Vagina (tissue), 2 donors: ENCODE data around the gene LTBR. TPM values are rescaled to one million over a fixed set of nuclear protein-coding genes. Genes with fewer than 3 reads are reported as not detected.

Experiments
- DNase-seq, 2 donors: peaks; one replicate each; pipeline ENCODE4 v3.0.0-alpha.2; 2017; ENCODE audit errors: extremely low spot score in 2 of 2
- H3K27ac ChIP-seq: fragments of 200-600 bp; sonication (generic); one replicate; pipeline ENCODE4 v1.5.1; 2019
- H3K27me3 ChIP-seq: fragments of 200-600 bp; sonication (generic); one replicate; pipeline ENCODE4 v1.5.1; 2019
- H3K36me3 ChIP-seq, 2 donors: fragments of 200-600 bp; sonication (generic); one replicate each; pipeline ENCODE4 v1.5.1; 2017 to 2019
- H3K4me1 ChIP-seq: fragments of 200-600 bp; sonication (generic); one replicate; pipeline ENCODE4 v1.5.1; 2019
- H3K4me3 ChIP-seq, 2 donors: fragments of 200-600 bp; sonication (generic); 1 replicate in 1 of 2; 2 replicates in 1 of 2; pipeline ENCODE4 v1.5.1; 2016 to 2019
- H3K9me3 ChIP-seq: fragments of 200-600 bp; sonication (generic); one replicate; pipeline ENCODE4 v1.5.1; 2019
- POLR2A ChIP-seq, 2 donors: fragments of 450-650 bp; IDR thresholded peaks; one replicate each; pipeline ENCODE4 v1.6.1; 2017; ENCODE audit warnings: antibody characterized with exemption in 2 of 2, mild to moderate bottlenecking in 2 of 2, moderate library complexity in 2 of 2
- POLR2AphosphoS5 ChIP-seq, 2 donors: sonication (generic); formaldehyde crosslinking; IDR thresholded peaks; one replicate each; pipeline ENCODE4 v1.9.0; 2017; ENCODE audit warnings: antibody characterized with exemption in 2 of 2, mild to moderate bottlenecking in 2 of 2, low read depth in 1 of 2; ENCODE audit not compliant: insufficient read depth in 1 of 2
- intact Hi-C: fragments of 100-400 bp; cut with DNase I; formaldehyde crosslinking; loops from one replicate; pipeline ENCODE4 v1.15.1; 2023
- total RNA-seq: library from RNA; depleted of rRNA; stranded (reverse); fragments of >200 nt; gene quantifications from one replicate; pipeline ENCODE4 v1.2.3, GENCODE V29; 2016
- TF ChIP-seq, protein P1 (sequence below), 3 experiments: fragments of 450-650 bp in 2 of 3; fragments of 200-600 bp in 1 of 3; sonication (generic) in 1 of 3; IDR thresholded peaks; one replicate each; pipeline ENCODE4 v1.5.1; 2017 to 2019; ENCODE audit warnings: antibody characterized with exemption in 3 of 3, mild to moderate bottlenecking in 2 of 3, moderate library complexity in 2 of 3

The LTBR gene
- total RNA-seq, 1 donor from 2014 or later: 146 TPM

DNA sequence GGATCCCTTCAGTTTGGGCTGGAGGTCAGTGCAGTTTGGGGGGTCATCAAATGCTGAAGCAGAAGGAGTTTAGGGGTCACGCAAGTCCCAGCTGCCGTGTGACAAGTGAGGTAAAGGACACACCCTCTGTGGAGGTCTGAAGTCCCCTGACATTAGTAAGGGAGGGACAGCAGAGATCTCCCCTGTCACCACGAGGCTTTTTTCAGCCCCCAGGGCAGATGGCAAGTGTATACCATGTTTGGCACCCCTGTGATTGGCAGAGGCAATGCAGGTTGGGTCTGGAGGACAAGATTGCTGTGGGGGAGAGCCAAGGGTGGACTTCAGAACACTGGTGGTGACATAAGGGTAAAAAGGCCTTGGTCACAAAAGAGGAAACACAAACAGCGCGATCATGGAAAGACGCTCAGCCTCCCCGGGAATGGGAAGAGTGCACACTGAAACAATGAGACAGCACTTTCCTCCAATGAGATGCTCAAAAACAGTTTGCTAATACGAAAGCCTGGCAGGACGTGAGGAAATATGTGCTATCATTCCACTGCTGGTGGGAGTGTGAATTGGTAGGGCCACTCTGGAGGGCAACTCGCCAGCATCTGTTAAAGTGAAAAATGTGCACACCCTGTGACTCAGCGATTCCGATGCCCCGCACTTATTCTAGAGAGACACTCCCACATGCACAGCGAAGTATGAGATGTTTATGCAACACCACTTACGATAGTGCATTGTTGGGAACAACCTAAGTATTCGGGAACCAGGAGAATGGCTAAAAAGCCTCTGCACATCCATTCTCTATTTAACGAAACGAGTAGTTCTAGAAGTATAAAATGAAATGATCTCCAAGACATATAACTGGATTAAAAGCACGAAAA, 46.4 kb downstream of the LTBR start:
- Histone ChIP-seq H3K4me1 (peaks cover 16% of the 10 kb centered on the region), H3K27me3 (no peaks in the 10 kb centered on the region), H3K27ac (peak overlapping the region; percentile 89), H3K36me3 (no peaks in the 10 kb centered on the region), H3K4me3 (peak overlapping the region; percentile 34 to 37), H3K9me3 (no peaks in the 10 kb centered on the region)
- peak in 1 of 2 donors; percentile 98 for DNase-seq
- intact Hi-C loops: loop anchor here (2.0 kb wide), 1 partner anchor 20 kb away; no protein-coding TSS in a partner anchor
- TF ChIP-seq POLR2AphosphoS5 (IDR thresholded peaks at IDR 0.05; ENCODE audit: insufficient read depth in 1 of 2, low read depth in 1 of 2): peak; percentile 48 to 88
- TF ChIP-seq, protein P1, sequence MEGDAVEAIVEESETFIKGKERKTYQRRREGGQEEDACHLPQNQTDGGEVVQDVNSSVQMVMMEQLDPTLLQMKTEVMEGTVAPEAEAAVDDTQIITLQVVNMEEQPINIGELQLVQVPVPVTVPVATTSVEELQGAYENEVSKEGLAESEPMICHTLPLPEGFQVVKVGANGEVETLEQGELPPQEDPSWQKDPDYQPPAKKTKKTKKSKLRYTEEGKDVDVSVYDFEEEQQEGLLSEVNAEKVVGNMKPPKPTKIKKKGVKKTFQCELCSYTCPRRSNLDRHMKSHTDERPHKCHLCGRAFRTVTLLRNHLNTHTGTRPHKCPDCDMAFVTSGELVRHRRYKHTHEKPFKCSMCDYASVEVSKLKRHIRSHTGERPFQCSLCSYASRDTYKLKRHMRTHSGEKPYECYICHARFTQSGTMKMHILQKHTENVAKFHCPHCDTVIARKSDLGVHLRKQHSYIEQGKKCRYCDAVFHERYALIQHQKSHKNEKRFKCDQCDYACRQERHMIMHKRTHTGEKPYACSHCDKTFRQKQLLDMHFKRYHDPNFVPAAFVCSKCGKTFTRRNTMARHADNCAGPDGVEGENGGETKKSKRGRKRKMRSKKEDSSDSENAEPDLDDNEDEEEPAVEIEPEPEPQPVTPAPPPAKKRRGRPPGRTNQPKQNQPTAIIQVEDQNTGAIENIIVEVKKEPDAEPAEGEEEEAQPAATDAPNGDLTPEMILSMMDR (IDR thresholded peaks at IDR 0.05): peak in 1 of 3 experiments; percentile 13
- no peak for TF ChIP-seq POLR2A (IDR thresholded peaks at IDR 0.05)

DNA sequence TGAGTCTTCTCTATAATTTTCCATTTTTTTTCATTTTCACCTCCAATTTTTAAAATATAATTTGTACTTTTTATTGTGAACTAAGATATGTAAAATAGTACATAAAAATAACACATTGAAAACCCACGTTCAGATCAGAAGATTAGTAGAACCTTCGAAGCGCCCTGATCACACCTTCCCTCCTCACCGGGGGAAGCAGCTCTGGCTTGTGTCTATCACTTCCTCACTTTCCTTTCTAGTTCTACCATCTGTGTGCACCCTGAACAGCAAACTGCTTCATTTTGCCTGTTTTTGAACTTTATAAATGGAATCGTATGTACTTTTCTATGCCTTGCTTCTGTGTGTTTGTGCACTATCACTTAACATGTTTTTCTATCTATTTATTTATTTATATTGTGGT, 49.0 kb downstream of the LTBR start:
- H3K36me3 ChIP-seq: no peaks in the 10 kb centered on the region
- H3K9me3 ChIP-seq: no peaks in the 10 kb centered on the region
- peaks cover 16% of the 10 kb centered on the region for H3K4me1 ChIP-seq
- DNase-seq: no peak
- TF ChIP-seq POLR2A (IDR thresholded peaks at IDR 0.05): no peak
- TF ChIP-seq, protein P1 (IDR thresholded peaks at IDR 0.05): no peak
- no peak for TF ChIP-seq POLR2AphosphoS5 (IDR thresholded peaks at IDR 0.05; ENCODE audit: insufficient read depth in 1 of 2, low read depth in 1 of 2)
- H3K27me3 ChIP-seq: no peaks in the 10 kb centered on the region
- H3K27ac ChIP-seq: no peak overlapping the region
- intact Hi-C loops: no loop called here
- no peak overlapping the region for H3K4me3 ChIP-seq

DNA sequence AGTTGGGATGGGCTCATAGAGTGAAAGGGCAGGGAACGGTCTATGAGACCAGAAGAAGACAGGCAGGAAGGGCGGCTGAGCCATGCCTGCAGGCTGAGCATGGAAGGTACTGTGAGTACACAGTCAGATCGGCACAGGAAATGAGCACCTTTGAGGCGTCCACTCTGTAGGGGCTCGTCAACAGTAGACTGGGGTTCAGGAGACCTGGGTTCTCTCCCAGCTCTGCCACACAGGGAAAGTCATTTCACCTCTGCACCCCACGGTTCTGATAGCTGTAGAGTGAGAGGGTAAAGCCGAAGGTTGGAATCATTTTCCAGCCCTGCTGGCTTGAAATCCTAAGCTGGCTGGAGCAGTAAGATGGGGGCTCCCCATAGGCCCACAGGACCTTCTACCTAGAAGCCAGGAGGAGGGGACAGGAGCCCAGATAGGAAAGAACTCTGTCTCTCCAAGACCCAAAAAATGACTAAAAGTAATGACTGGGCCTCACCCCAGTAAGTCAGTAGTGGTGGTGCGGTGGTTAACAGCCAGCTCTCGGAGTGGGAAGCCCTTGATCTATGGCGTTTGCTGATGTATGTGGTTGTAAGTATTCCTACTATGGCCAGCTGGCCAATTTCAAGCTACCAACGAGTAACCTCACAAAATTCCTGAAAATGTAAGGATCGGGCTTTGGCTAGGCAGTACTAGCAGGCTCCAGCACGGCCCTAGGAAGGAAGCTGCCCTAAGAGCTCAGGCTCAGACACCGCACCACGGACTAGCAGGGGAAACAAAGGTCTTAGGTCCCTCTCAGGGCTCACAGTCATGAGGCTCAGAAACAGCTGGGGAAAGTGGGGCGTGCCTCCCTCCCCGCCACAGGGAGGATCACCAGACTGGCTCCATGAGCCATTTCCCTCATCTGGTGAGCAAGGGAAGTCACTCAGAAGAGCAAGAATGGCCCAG, 50.5 kb downstream of the LTBR start:
- no peak for DNase-seq
- intact Hi-C loops: no loop called here
- H3K4me1 ChIP-seq: peaks cover 16% of the 10 kb centered on the region

DNA sequence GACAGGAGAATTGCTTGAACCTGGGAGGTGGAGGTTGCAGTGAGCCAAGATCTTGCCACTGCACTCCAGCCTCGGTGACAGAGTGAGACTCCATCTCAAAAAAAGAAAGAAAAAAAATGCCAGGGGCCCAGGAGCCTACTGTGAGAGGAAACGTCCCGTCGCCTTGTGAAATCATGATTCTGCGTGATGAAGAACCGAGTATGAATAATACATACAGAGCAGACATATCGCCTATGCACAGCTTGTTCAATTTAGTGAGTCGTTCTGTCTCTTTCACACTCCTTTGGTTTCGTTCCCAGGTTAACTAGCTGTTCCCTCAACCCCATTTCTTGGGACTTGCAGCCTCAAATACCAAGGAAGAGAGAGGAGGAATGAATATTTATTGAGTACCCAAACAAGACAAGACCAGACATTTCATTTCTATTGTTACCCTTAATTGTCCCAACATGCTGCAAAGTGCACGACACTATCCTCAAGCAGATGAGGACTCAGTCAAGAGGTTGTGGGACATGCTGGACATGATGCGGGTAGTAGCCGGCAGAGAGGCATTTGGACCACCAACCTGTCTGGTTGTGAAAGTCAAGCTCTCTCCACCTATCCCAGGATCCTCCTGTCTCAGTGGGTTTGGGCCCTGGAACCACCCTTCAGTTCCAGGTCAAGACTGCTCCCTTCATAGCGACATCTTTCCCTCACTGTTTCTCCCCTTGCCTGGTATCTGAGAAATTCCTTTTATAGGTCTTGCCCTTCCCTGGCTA, 52.2 kb downstream of the LTBR start:
- DNase-seq: no peak
- Histone ChIP-seq H3K27me3 (no peaks in the 10 kb centered on the region), H3K4me3 (no peak overlapping the region), H3K4me1 (peaks cover 5% of the 10 kb centered on the region), H3K27ac (no peak overlapping the region), H3K9me3 (no peaks in the 10 kb centered on the region), H3K36me3 (no peaks in the 10 kb centered on the region)
- intact Hi-C loops: no loop called here
- TF ChIP-seq POLR2AphosphoS5 (IDR thresholded peaks at IDR 0.05; ENCODE audit: insufficient read depth in 1 of 2, low read depth in 1 of 2) (no peak), POLR2A (IDR thresholded peaks at IDR 0.05) (no peak)
- TF ChIP-seq, protein P1 (IDR thresholded peaks at IDR 0.05): no peak

More for the DNA sequence above, 50.5 kb downstream of the LTBR start:
- H3K9me3 ChIP-seq: no peaks in the 10 kb centered on the region
- no peak overlapping the region for H3K4me3 ChIP-seq
- TF ChIP-seq POLR2AphosphoS5 (IDR thresholded peaks at IDR 0.05; ENCODE audit: insufficient read depth in 1 of 2, low read depth in 1 of 2): no peak
- TF ChIP-seq POLR2A (IDR thresholded peaks at IDR 0.05): no peak
- TF ChIP-seq, protein P1 (IDR thresholded peaks at IDR 0.05): no peak
- H3K36me3 ChIP-seq: no peaks in the 10 kb centered on the region
- H3K27ac ChIP-seq: no peak overlapping the region
- no peaks in the 10 kb centered on the region for H3K27me3 ChIP-seq
